SJCRH30 (cell line): ENCODE data around the gene CUX1. TPM values are rescaled to one million over a fixed set of nuclear protein-coding genes. Genes with fewer than 3 reads are reported as not detected.
A peak's percentile ranks its signal among the peaks of the same experiment; 100 is the strongest.

Source experiments
- DNase-seq, 2 experiments: peaks; one replicate each; pipeline ENCODE4 v3.0.0-alpha.2; 2015 to 2020
- H3K27ac ChIP-seq: fragments of 250-450 bp; sonication (Bioruptor Pico); 2 replicates; pipeline ENCODE4 v1.5.1; 2020; ENCODE audit warnings: mild to moderate bottlenecking, moderate library complexity
- H3K27me3 ChIP-seq: fragments of 250-450 bp; sonication (Bioruptor Pico); 2 replicates; pipeline ENCODE4 v1.5.1; 2020; ENCODE audit warnings: mild to moderate bottlenecking, moderate library complexity
- H3K36me3 ChIP-seq: fragments of 250-450 bp; sonication (Bioruptor Pico); 2 replicates; pipeline ENCODE4 v1.5.1; 2020; ENCODE audit warnings: mild to moderate bottlenecking, moderate library complexity
- H3K4me1 ChIP-seq: fragments of 250-450 bp; sonication (Bioruptor Pico); 2 replicates; pipeline ENCODE4 v1.5.1; 2020; ENCODE audit warnings: mild to moderate bottlenecking, moderate library complexity
- H3K4me3 ChIP-seq: fragments of 250-450 bp; sonication (Bioruptor Pico); 2 replicates; pipeline ENCODE4 v1.5.1; 2020; ENCODE audit warnings: mild to moderate bottlenecking, moderate library complexity
- H3K9me3 ChIP-seq: fragments of 250-450 bp; sonication (Bioruptor Pico); replicated peaks from 2 replicates; pipeline ENCODE4 v1.5.1; 2020; ENCODE audit warnings: mild to moderate bottlenecking, moderate library complexity
- total RNA-seq: library from RNA; depleted of rRNA; stranded (reverse); fragments of >200 nt; shearing (Covaris generic); gene quantifications from 2 replicates; pipeline ENCODE4 v1.2.3, GENCODE V29; 2014

Gene CUX1
- total RNA-seq, 1 experiment from 2014 or later, result 29.1 TPM

- no peak for DNase-seq
- H3K9me3 ChIP-seq, result no peaks in the 10 kb centered on the region
- no peak overlapping the region for H3K27ac ChIP-seq
- peaks cover 4% of the 10 kb centered on the region; the same call in 1 of the 2 replicates for H3K36me3 ChIP-seq
- no peak overlapping the region for H3K4me3 ChIP-seq
- no peaks in the 10 kb centered on the region for H3K27me3 ChIP-seq
- H3K4me1 ChIP-seq, result no peaks in the 10 kb centered on the region
Measured at GRCh38 chr7:102072636-102073209, 255.3 kb downstream of the CUX1 start.

- Histone ChIP-seq H3K9me3 (no peaks in the 10 kb centered on the region), H3K27me3 (no peaks in the 10 kb centered on the region), H3K36me3 (peaks cover 4% of the 10 kb centered on the region; the same call in 1 of the 2 replicates), H3K4me1 (no peaks in the 10 kb centered on the region; the same call in 1 of the 2 replicates), H3K4me3 (no peak overlapping the region), H3K27ac (no peak overlapping the region)
- DNase-seq, result no peak
Measured at GRCh38 chr7:102073931-102074880, 256.8 kb downstream of the CUX1 start.

GRCh38 chr7:102075126-102075525, 257.7 kb downstream of the CUX1 start:
- Histone ChIP-seq H3K9me3 (no peaks in the 10 kb centered on the region), H3K4me1 (peaks cover 5% of the 10 kb centered on the region; the same call in 1 of the 2 replicates), H3K36me3 (peaks cover 4% of the 10 kb centered on the region; the same call in 1 of the 2 replicates), H3K27ac (no peak overlapping the region), H3K27me3 (no peaks in the 10 kb centered on the region), H3K4me3 (no peak overlapping the region)
- DNase-seq, result no peak

- no peak overlapping the region for H3K4me3 ChIP-seq
- no peak for DNase-seq
- H3K27ac ChIP-seq, result no peak overlapping the region
- peaks cover 5% of the 10 kb centered on the region; the same call in 1 of the 2 replicates for H3K4me1 ChIP-seq
- H3K9me3 ChIP-seq, result no peaks in the 10 kb centered on the region
- no peaks in the 10 kb centered on the region; the same call in 1 of the 2 replicates for H3K36me3 ChIP-seq
- H3K27me3 ChIP-seq, result no peaks in the 10 kb centered on the region
Measured at GRCh38 chr7:102075553-102076135, 258.2 kb downstream of the CUX1 start.

GRCh38 chr7:102077081-102077480, 259.7 kb downstream of the CUX1 start:
- Histone ChIP-seq H3K36me3 (no peaks in the 10 kb centered on the region; the same call in 1 of the 2 replicates), H3K27ac (no peak overlapping the region), H3K4me3 (no peak overlapping the region), H3K4me1 (peaks cover 5% of the 10 kb centered on the region; the same call in 1 of the 2 replicates), H3K27me3 (no peaks in the 10 kb centered on the region), H3K9me3 (no peaks in the 10 kb centered on the region)
- DNase-seq, result peak; percentile 46 to 58

GRCh38 chr7:102079140-102080018, 262.0 kb downstream of the CUX1 start:
- no peaks in the 10 kb centered on the region for H3K9me3 ChIP-seq
- peak overlapping the region; percentile 43 for H3K4me3 ChIP-seq
- no peak overlapping the region for H3K27ac ChIP-seq
- peak; percentile 41 to 65 for DNase-seq
- no peaks in the 10 kb centered on the region for H3K27me3 ChIP-seq
- peaks cover 5% of the 10 kb centered on the region; the same call in 1 of the 2 replicates for H3K4me1 ChIP-seq
- no peaks in the 10 kb centered on the region for H3K36me3 ChIP-seq

GRCh38 chr7:102080019-102080433, 262.6 kb downstream of the CUX1 start:
- Histone ChIP-seq H3K27ac (no peak overlapping the region), H3K4me3 (peak overlapping the region; percentile 43), H3K36me3 (no peaks in the 10 kb centered on the region), H3K4me1 (peaks cover 5% of the 10 kb centered on the region; the same call in 1 of the 2 replicates), H3K27me3 (no peaks in the 10 kb centered on the region), H3K9me3 (no peaks in the 10 kb centered on the region)
- peak; percentile 45 to 56 for DNase-seq

- Histone ChIP-seq H3K27ac (no peak overlapping the region), H3K4me1 (peaks cover 5% of the 10 kb centered on the region; the same call in 1 of the 2 replicates), H3K9me3 (peaks cover 1% of the 10 kb centered on the region; the same call in 1 of the 2 replicates), H3K27me3 (no peaks in the 10 kb centered on the region), H3K36me3 (peaks cover 3% of the 10 kb centered on the region; the same call in 1 of the 2 replicates), H3K4me3 (peak overlapping the region; percentile 43)
- peak; percentile 27 to 50 for DNase-seq
Measured at GRCh38 chr7:102080434-102081243, 263.2 kb downstream of the CUX1 start.

- Histone ChIP-seq H3K9me3 (peaks cover 3% of the 10 kb centered on the region; the same call in 1 of the 2 replicates), H3K36me3 (peaks cover 4% of the 10 kb centered on the region; the same call in 1 of the 2 replicates), H3K27me3 (no peaks in the 10 kb centered on the region), H3K4me3 (no peak overlapping the region), H3K4me1 (peaks cover 5% of the 10 kb centered on the region; the same call in 1 of the 2 replicates), H3K27ac (no peak overlapping the region)
- no peak for DNase-seq
Measured at GRCh38 chr7:102081244-102081627, 263.8 kb downstream of the CUX1 start.

- peaks cover 4% of the 10 kb centered on the region; the same call in 1 of the 2 replicates for H3K36me3 ChIP-seq
- peaks cover 5% of the 10 kb centered on the region; the same call in 1 of the 2 replicates for H3K4me1 ChIP-seq
- no peak overlapping the region for H3K4me3 ChIP-seq
- no peak overlapping the region for H3K27ac ChIP-seq
- no peak for DNase-seq
- peaks cover 3% of the 10 kb centered on the region; the same call in 1 of the 2 replicates for H3K9me3 ChIP-seq
- H3K27me3 ChIP-seq, result no peaks in the 10 kb centered on the region
Measured at GRCh38 chr7:102082693-102083368, 265.4 kb downstream of the CUX1 start.

GRCh38 chr7:102085218-102085772, 267.9 kb downstream of the CUX1 start:
- Histone ChIP-seq H3K9me3 (peaks cover 3% of the 10 kb centered on the region; the same call in 1 of the 2 replicates), H3K27me3 (no peaks in the 10 kb centered on the region), H3K27ac (no peak overlapping the region), H3K4me3 (no peak overlapping the region), H3K36me3 (peaks cover 4% of the 10 kb centered on the region; the same call in 1 of the 2 replicates), H3K4me1 (no peaks in the 10 kb centered on the region)
- no peak for DNase-seq
